IMR-90 (cell line): ENCODE data around the gene VRK2. TPM values are rescaled to one million over a fixed set of nuclear protein-coding genes. Genes with fewer than 3 reads are reported as not detected.

Source experiments
- ATAC-seq: fragments of 200-7000 bp; cut with Tn5 transposase; 2 replicates; pipeline ENCODE4 v1.9.1; 2020; ENCODE audit warnings: low read depth, mild to moderate bottlenecking, moderate library complexity
- BruUV-seq: library from RNA; stranded (reverse); fragments of 400-500 nt; replicated peaks from 2 replicates; lab custom pipeline; 2021; lab: Mats Ljungman, UMichigan
- CTCF ChIA-PET: fragments of 300-600 bp; formaldehyde crosslinking; extraction: SDS; loops from one replicate; lab custom pipeline; 2021; ENCODE audit warnings: antibody characterized with exemption; lab: Yijun Ruan, JAX
- POLR2A ChIA-PET: fragments of 300-600 bp; sonication (Branson Sonifier 250); formaldehyde crosslinking; loops from one replicate; lab custom pipeline; 2022; ENCODE audit warnings: antibody characterized with exemption; ENCODE audit not compliant: unreplicated experiment; lab: Charles Lee
- DNase-seq: peaks from one replicate; pipeline ENCODE4 v3.0.0; 2013
- H2AFZ ChIP-seq: replicated peaks from 2 replicates; pipeline ENCODE3; 2013; ENCODE audit warnings: low read length, mild to moderate bottlenecking; ENCODE audit not compliant: poor library complexity
- H2AK5ac ChIP-seq: 2 replicates; pipeline ENCODE4 v1.6.1; 2013; ENCODE audit warnings: low read depth, low read length, inconsistent platforms
- H2AK9ac ChIP-seq: replicated peaks from 2 replicates; pipeline ENCODE3; 2013; ENCODE audit warnings: mild to moderate bottlenecking, low read depth, low read length, moderate library complexity; ENCODE audit not compliant: poor library complexity
- H2BK120ac ChIP-seq: 2 replicates; pipeline ENCODE4 v1.6.1; 2013; ENCODE audit warnings: low read depth, low read length, inconsistent platforms
- H2BK15ac ChIP-seq: 3 replicates; pipeline ENCODE4 v1.6.1; 2013; ENCODE audit warnings: low read depth, low read length, inconsistent platforms
- H2BK20ac ChIP-seq: 2 replicates; pipeline ENCODE4 v1.6.1; 2013; ENCODE audit warnings: low read depth, mild to moderate bottlenecking, inconsistent platforms, low read length, moderate library complexity
- H2BK5ac ChIP-seq: 2 replicates; pipeline ENCODE4 v1.6.1; 2013; ENCODE audit warnings: mild to moderate bottlenecking, low read depth, low read length, inconsistent platforms; ENCODE audit not compliant: poor library complexity, severe bottlenecking
- H3K14ac ChIP-seq: replicated peaks from 2 replicates; pipeline ENCODE4 v1.6.1; 2013; ENCODE audit warnings: low read depth, low read length, inconsistent platforms
- H3K18ac ChIP-seq: 2 replicates; pipeline ENCODE4 v1.6.1; 2013; ENCODE audit warnings: low read depth, low read length, control low read depth
- H3K23ac ChIP-seq: 2 replicates; pipeline ENCODE4 v1.6.1; 2013; ENCODE audit warnings: low read depth, low read length, inconsistent platforms
- H3K27ac ChIP-seq: 2 replicates; pipeline ENCODE4 v1.5.1; 2013; ENCODE audit warnings: mild to moderate bottlenecking, control low read depth, low read length; ENCODE audit not compliant: insufficient read depth
- H3K27me3 ChIP-seq: 2 replicates; pipeline ENCODE4 v1.6.1; 2013; ENCODE audit warnings: low read length; ENCODE audit not compliant: control insufficient read depth, insufficient read depth
- H3K36me3 ChIP-seq: 2 replicates; pipeline ENCODE4 v1.6.1; 2013; ENCODE audit warnings: low read length, mixed read lengths; ENCODE audit not compliant: control insufficient read depth, insufficient read depth
- H3K4ac ChIP-seq: 2 replicates; pipeline ENCODE4 v1.6.1; 2013; ENCODE audit warnings: low read depth, low read length, inconsistent platforms
- H3K4me1 ChIP-seq: 2 replicates; pipeline ENCODE4 v1.6.1; 2013; ENCODE audit warnings: low read length, mixed read lengths; ENCODE audit not compliant: control insufficient read depth, insufficient read depth
- H3K4me2 ChIP-seq: 2 replicates; pipeline ENCODE4 v1.6.1; 2013; ENCODE audit warnings: low read depth, mild to moderate bottlenecking, control low read depth, low read length, moderate library complexity
- H3K4me3 ChIP-seq: 2 replicates; pipeline ENCODE4 v1.5.1; 2013; ENCODE audit warnings: low read depth, mild to moderate bottlenecking, control low read depth, low read length, moderate library complexity; ENCODE audit not compliant: insufficient read depth
- H3K56ac ChIP-seq: 2 replicates; pipeline ENCODE4 v1.6.1; 2013; ENCODE audit warnings: low read length, inconsistent platforms; ENCODE audit not compliant: insufficient read depth; ENCODE audit errors: extremely low read depth
- H3K79me1 ChIP-seq, 2 experiments: 2 replicates each; pipeline ENCODE4 v1.6.1; 2013; ENCODE audit warnings: low read length in 2 of 2, inconsistent platforms in 1 of 2, low read depth in 1 of 2
- H3K9ac ChIP-seq: 2 replicates; pipeline ENCODE4 v1.6.1; 2013; ENCODE audit warnings: low read depth, low read length, control low read depth
- H3K9me1 ChIP-seq: 2 replicates; pipeline ENCODE4 v1.6.1; 2013; ENCODE audit warnings: low read length, inconsistent platforms; ENCODE audit not compliant: insufficient read depth
- H3K9me3 ChIP-seq: 2 replicates; pipeline ENCODE4 v1.6.1; 2013; ENCODE audit warnings: low read length; ENCODE audit not compliant: control insufficient read depth, insufficient read depth
- H4K20me1 ChIP-seq: 2 replicates; pipeline ENCODE4 v1.6.1; 2013; ENCODE audit warnings: low read length, inconsistent platforms; ENCODE audit not compliant: insufficient read depth
- H4K5ac ChIP-seq: 2 replicates; pipeline ENCODE4 v1.6.1; 2013; ENCODE audit warnings: mild to moderate bottlenecking, low read depth, low read length, control low read depth
- H4K8ac ChIP-seq, 2 experiments: 2 replicates each; pipeline ENCODE4 v1.6.1; 2013; ENCODE audit warnings: low read depth in 2 of 2, low read length in 2 of 2, control low read depth in 1 of 2, inconsistent platforms in 1 of 2
- H4K91ac ChIP-seq: 2 replicates; pipeline ENCODE4 v1.6.1; 2013; ENCODE audit warnings: low read depth, low read length, inconsistent platforms; ENCODE audit not compliant: insufficient read depth
- CEBPB ChIP-seq: IDR thresholded peaks from 2 replicates; pipeline ENCODE4 v1.6.1; 2012; ENCODE audit warnings: low read depth, low read length, improper control_type of control experiment
- FOS ChIP-seq: fragments of 150-350 bp; IDR thresholded peaks from 2 replicates; pipeline ENCODE4 v1.6.1; 2016; ENCODE audit warnings: low read depth, low read length
- MAZ ChIP-seq: IDR thresholded peaks from 2 replicates; pipeline ENCODE4 v1.6.1; 2012; ENCODE audit warnings: low read depth, mild to moderate bottlenecking, low read length, improper control_type of control experiment, moderate library complexity, borderline replicate concordance
- POLR2A ChIP-seq: IDR thresholded peaks from 2 replicates; pipeline ENCODE4 v1.6.1; 2012; ENCODE audit warnings: mild to moderate bottlenecking, low read depth, low read length
- RFX5 ChIP-seq: IDR thresholded peaks from 2 replicates; pipeline ENCODE4 v1.8.0; 2012; ENCODE audit warnings: low read depth, mild to moderate bottlenecking, low read length, moderate library complexity
- SMC3 ChIP-seq: fragments of 150-350 bp; IDR thresholded peaks from 2 replicates; pipeline ENCODE4 v1.6.1; 2016; ENCODE audit warnings: low read depth, mild to moderate bottlenecking, antibody characterized with exemption, low read length, moderate library complexity
- dilution Hi-C: fragments of 300-500 bp; cut with HindIII; formaldehyde crosslinking; loops from one replicate; pipeline ENCODE4 v1.14.3; 2018; ENCODE audit warnings: low sequenced_read_pairs; ENCODE audit not compliant: unreplicated experiment
- in situ Hi-C: fragments of 300-500 bp; cut with MboI; formaldehyde crosslinking; loops from 3 replicates; pipeline ENCODE4 v1.14.3; 2019; ENCODE audit warnings: low sequenced_read_pairs, inconsistent platforms, mixed read lengths
- intact Hi-C: fragments of 100-400 bp; cut with micrococcal nuclease; formaldehyde crosslinking; loops from 2 replicates; pipeline ENCODE4 v1.10.0; 2022
- polyA plus RNA-seq, 3 experiments: library from polyadenylated mRNA; depleted of rRNA; stranded (reverse); fragments of >200 nt; gene quantifications; 2 replicates each; pipeline ENCODE4 v1.2.3, GENCODE V29; 2012; ENCODE audit warnings: low replicate concordance in 1 of 3
- total RNA-seq: library from RNA; depleted of rRNA; stranded (reverse); fragments of >200 nt; gene quantifications from 2 replicates; pipeline ENCODE4 v1.2.3, GENCODE V29; 2012

Gene VRK2
- total and polyA plus RNA-seq, 2 of the 4 experiments (the other 2 are of a cell fraction) = 12.2 to 22.8 TPM

- H2AFZ ChIP-seq = no peak overlapping the region
- no peak overlapping the region for H2BK120ac ChIP-seq
- no peak overlapping the region for H4K91ac ChIP-seq
- no peak overlapping the region for H3K9ac ChIP-seq
- no peak overlapping the region for H2BK20ac ChIP-seq
- H3K36me3 ChIP-seq = peaks cover 2% of the 10 kb centered on the region; the same call in 1 of the 2 replicates
- no peak for TF ChIP-seq CEBPB
- no peak for TF ChIP-seq FOS
- TF ChIP-seq RFX5 = no peak
- TF ChIP-seq MAZ = no peak
- TF ChIP-seq POLR2A = no peak
- TF ChIP-seq SMC3 = no peak
- H3K9me1 ChIP-seq = no peaks in the 10 kb centered on the region
- H2AK9ac ChIP-seq = no peak overlapping the region
- dilution Hi-C loops (no loop called here), in situ Hi-C loops (loop anchor here (25.0 kb wide), 1 partner anchor 300 kb away; no protein-coding TSS in a partner anchor), intact Hi-C loops (no loop called here)
- ATAC-seq (no peak), DNase-seq (peak; percentile 68)
- no peak overlapping the region for H4K8ac ChIP-seq
- H2BK5ac ChIP-seq = no peak overlapping the region
- no peaks in the 10 kb centered on the region; a peak in 1 of 4 replicates for H3K79me1 ChIP-seq
- H2AK5ac ChIP-seq = no peak overlapping the region
- ChIA-PET POLR2A (no interaction called here), CTCF (no interaction called here)
- no peaks in the 10 kb centered on the region for H4K20me1 ChIP-seq
- no peak overlapping the region for H3K4me3 ChIP-seq
- no peak overlapping the region for H3K4me2 ChIP-seq
- no peaks in the 10 kb centered on the region for H3K9me3 ChIP-seq
- H3K23ac ChIP-seq = no peak overlapping the region
- no TSS peak for BruUV-seq
- no peaks in the 10 kb centered on the region; the same call in 1 of the 2 replicates for H3K4me1 ChIP-seq
- H3K18ac ChIP-seq = no peak overlapping the region
- H2BK15ac ChIP-seq = no peak overlapping the region
- H3K27ac ChIP-seq = no peak overlapping the region
- H3K14ac ChIP-seq = no peak overlapping the region
- no peaks in the 10 kb centered on the region for H3K27me3 ChIP-seq
- H3K4ac ChIP-seq = no peak overlapping the region
- no peak overlapping the region for H3K56ac ChIP-seq
- no peak overlapping the region for H4K5ac ChIP-seq
Observed at GRCh38 chr2:58137221-58137620, 90.6 kb downstream of the VRK2 start.
